Caco-2 (cell line): ENCODE results near the gene VSTM2L. TPM values are rescaled to one million over a fixed set of nuclear protein-coding genes. Genes with fewer than 3 reads are reported as not detected.

Experiments used
- BruUV-seq: library from RNA; stranded (reverse); fragments of 400-500 nt; replicated peaks from 2 replicates; lab custom pipeline; 2021; lab: Mats Ljungman, UMichigan
- CTCF ChIA-PET: fragments of 300-600 bp; sonication (Branson Sonifier 250); formaldehyde crosslinking; loops from one replicate; lab custom pipeline; 2022; ENCODE audit warnings: antibody characterized with exemption; lab: Charles Lee
- POLR2A ChIA-PET: fragments of 300-600 bp; sonication (Branson Sonifier 250); formaldehyde crosslinking; loops from one replicate; lab custom pipeline; 2022; ENCODE audit warnings: antibody characterized with exemption; lab: Charles Lee
- DNase-seq, 2 experiments: peaks; one replicate each; pipeline versions ENCODE4 v3.0.0 to v3.0.0-alpha.2; 2020 to 2022
- H3K27me3 ChIP-seq: replicated peaks from 2 replicates; pipeline ENCODE4 v1.6.0; 2011; ENCODE audit warnings: low read length; ENCODE audit not compliant: control insufficient read depth, insufficient read depth
- H3K36me3 ChIP-seq: 2 replicates; pipeline ENCODE4 v1.5.1; 2011; ENCODE audit warnings: low read length; ENCODE audit not compliant: control insufficient read depth, insufficient read depth
- H3K4me1 ChIP-seq: fragments of 250-450 bp; sonication (Bioruptor Pico); 2 replicates; pipeline ENCODE4 v1.5.1; 2020; ENCODE audit warnings: mild to moderate bottlenecking
- H3K4me3 ChIP-seq: 2 replicates; pipeline ENCODE4 v1.5.1; 2011; ENCODE audit warnings: low read depth, mild to moderate bottlenecking, control low read depth, low read length
- H3K9me3 ChIP-seq: fragments of 250-450 bp; sonication (Bioruptor Pico); 2 replicates; pipeline ENCODE4 v1.5.1; 2020; ENCODE audit warnings: mild to moderate bottlenecking, moderate library complexity
- H3K27ac Mint-ChIP-seq: one replicate; pipeline ENCODE4 v1.8.0; 2022; ENCODE audit warnings: mixed read lengths; ENCODE audit not compliant: unreplicated experiment
- H3K27me3 Mint-ChIP-seq: one replicate; pipeline ENCODE4 v1.8.0; 2022; ENCODE audit warnings: mixed read lengths; ENCODE audit not compliant: insufficient read depth, unreplicated experiment
- H3K36me3 Mint-ChIP-seq: one replicate; pipeline ENCODE4 v1.8.0; 2022; ENCODE audit warnings: mild to moderate bottlenecking, mixed read lengths; ENCODE audit not compliant: insufficient read depth, unreplicated experiment
- H3K4me1 Mint-ChIP-seq: one replicate; pipeline ENCODE4 v1.8.0; 2022; ENCODE audit warnings: low read depth, mixed read lengths; ENCODE audit not compliant: unreplicated experiment
- H3K4me3 Mint-ChIP-seq: one replicate; pipeline ENCODE4 v1.8.0; 2022; ENCODE audit warnings: mild to moderate bottlenecking, moderate library complexity, mixed read lengths; ENCODE audit not compliant: unreplicated experiment
- H3K9me3 Mint-ChIP-seq: one replicate; pipeline ENCODE4 v1.8.0; 2022; ENCODE audit warnings: mixed read lengths; ENCODE audit not compliant: unreplicated experiment
- intact Hi-C: fragments of 100-400 bp; cut with micrococcal nuclease; formaldehyde crosslinking; loops from one replicate; pipeline ENCODE4 v1.10.0; 2022; ENCODE audit not compliant: unreplicated experiment
- total RNA-seq: library from RNA; stranded (reverse); gene quantifications from 2 replicates; pipeline ENCODE4 v1.2.3, GENCODE V29; 2022
- TF ChIP-seq, protein P1 (sequence below), 2 experiments: fragments of 200-600 bp in 1 of 2; IDR thresholded peaks; 1 replicate in 1 of 2; 2 replicates in 1 of 2; pipeline versions ENCODE4 v1.5.1 to v1.8.0; 2011 to 2022; ENCODE audit warnings: antibody characterized with exemption in 1 of 2, control low read depth in 1 of 2, inconsistent platforms in 1 of 2, low read depth in 1 of 2, low read length in 1 of 2, mild to moderate bottlenecking in 1 of 2, moderate library complexity in 1 of 2; ENCODE audit not compliant: insufficient read depth in 1 of 2, severe bottlenecking in 1 of 2, unreplicated experiment in 1 of 2

VSTM2L gene
- total RNA-seq, 1 experiment from 2014 or later = not detected

DNA sequence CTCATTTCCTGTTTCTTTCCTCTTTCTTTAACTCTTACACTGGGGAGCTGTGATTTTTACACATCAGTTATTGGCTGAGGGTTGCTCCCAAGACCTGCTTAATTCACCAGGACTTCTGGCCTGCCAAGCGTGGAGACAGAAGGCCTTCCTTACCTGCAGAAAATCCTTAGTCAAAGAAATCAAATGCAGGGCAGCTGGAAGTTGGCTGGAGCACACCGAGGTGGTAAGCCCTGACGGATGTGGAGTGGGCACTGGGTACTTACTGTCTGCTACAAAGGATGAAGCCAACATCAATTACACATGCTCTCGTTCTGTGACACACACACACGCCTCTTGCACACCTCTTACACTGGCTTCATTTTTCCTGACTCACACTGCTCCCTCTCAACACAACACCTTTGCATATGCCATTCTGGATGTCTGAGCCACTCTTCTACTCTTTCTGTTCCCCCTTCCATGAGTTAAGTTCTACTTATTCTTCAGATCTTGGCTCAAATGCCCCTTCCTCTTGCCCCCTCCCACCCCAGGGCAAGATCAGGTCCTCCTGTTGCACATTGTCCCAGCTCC lies 68.7 kb downstream of the VSTM2L start:
- intact Hi-C loops = no loop called here
- BruUV-seq = no TSS peak
- CTCF ChIA-PET = interaction anchor here (1.0 kb wide), 1 partner anchor 21 kb away, joined by 5 read pairs; no protein-coding TSS in a partner anchor
- H3K27me3 Mint-ChIP-seq = no peaks in the 10 kb centered on the region
- H3K36me3 Mint-ChIP-seq = no peaks in the 10 kb centered on the region
- TF ChIP-seq, protein P1, sequence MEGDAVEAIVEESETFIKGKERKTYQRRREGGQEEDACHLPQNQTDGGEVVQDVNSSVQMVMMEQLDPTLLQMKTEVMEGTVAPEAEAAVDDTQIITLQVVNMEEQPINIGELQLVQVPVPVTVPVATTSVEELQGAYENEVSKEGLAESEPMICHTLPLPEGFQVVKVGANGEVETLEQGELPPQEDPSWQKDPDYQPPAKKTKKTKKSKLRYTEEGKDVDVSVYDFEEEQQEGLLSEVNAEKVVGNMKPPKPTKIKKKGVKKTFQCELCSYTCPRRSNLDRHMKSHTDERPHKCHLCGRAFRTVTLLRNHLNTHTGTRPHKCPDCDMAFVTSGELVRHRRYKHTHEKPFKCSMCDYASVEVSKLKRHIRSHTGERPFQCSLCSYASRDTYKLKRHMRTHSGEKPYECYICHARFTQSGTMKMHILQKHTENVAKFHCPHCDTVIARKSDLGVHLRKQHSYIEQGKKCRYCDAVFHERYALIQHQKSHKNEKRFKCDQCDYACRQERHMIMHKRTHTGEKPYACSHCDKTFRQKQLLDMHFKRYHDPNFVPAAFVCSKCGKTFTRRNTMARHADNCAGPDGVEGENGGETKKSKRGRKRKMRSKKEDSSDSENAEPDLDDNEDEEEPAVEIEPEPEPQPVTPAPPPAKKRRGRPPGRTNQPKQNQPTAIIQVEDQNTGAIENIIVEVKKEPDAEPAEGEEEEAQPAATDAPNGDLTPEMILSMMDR (IDR thresholded peaks at IDR 0.05; ENCODE audit: insufficient read depth in 1 of 2, low read depth in 1 of 2, low read length in 1 of 2, severe bottlenecking in 1 of 2, unreplicated experiment in 1 of 2) = no peak
- DNase-seq = peak in 1 of 2 experiments; percentile 28
- no peak overlapping the region for H3K27ac Mint-ChIP-seq
- no peak overlapping the region for H3K4me3 Mint-ChIP-seq
- POLR2A ChIA-PET = interaction anchor here (0.5 to 0.6 kb wide), 2 partner anchors 9 to 36 kb away, joined by 3 to 4 read pairs; no protein-coding TSS in a partner anchor
- H3K9me3 Mint-ChIP-seq = peaks cover 1% of the 10 kb centered on the region
- H3K4me1 ChIP-seq = no peaks in the 10 kb centered on the region
- no peaks in the 10 kb centered on the region for H3K4me1 Mint-ChIP-seq
- H3K36me3 ChIP-seq = no peaks in the 10 kb centered on the region
- peaks cover 8% of the 10 kb centered on the region for H3K9me3 ChIP-seq
- no peaks in the 10 kb centered on the region for H3K27me3 ChIP-seq
- H3K4me3 ChIP-seq = no peak overlapping the region

DNA sequence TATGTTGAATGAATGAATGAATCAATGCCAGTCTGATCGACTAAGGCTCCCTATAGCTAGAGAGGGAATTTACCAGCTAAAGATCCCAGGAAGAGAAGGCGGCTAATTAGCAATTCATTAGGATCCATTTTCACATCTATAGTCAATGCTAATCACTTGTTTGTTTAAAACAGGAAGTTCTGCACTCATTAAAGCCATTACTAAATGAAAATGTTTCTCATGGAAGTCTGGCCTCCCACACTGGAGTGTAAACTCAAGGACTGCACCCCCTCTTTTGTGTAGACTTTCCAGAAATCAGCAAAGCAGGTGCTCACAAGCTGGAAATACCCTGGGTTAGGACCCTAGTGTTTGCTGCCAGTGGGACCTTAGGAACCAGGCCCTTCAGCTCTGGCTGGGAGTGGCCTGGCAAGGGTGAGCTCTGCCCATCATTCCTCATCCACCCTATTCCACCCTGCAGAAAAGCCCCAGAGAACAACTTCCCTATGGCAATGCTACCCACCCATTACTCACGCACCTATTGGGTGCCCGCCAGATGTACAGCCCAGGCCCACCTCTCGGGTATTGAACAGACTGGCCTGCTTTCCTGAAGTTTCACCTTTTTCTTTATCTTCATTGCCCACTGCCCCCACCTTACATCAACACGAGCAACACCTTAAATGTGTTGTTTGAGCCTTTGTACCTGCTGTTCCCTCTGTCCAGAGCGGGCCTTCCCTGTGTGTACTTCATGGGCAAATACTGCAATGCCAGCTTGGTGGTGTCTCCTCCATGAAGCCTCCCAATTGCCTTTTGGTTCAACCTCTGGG lies 69.5 kb downstream of the VSTM2L start:
- POLR2A ChIA-PET = no interaction called here
- peaks cover 8% of the 10 kb centered on the region for H3K9me3 ChIP-seq
- H3K36me3 Mint-ChIP-seq = no peaks in the 10 kb centered on the region
- H3K9me3 Mint-ChIP-seq = no peaks in the 10 kb centered on the region
- CTCF ChIA-PET = interaction anchor here (1.0 kb wide), 1 partner anchor 20 kb away, joined by 5 read pairs; no protein-coding TSS in a partner anchor
- H3K36me3 ChIP-seq = no peaks in the 10 kb centered on the region
- no peaks in the 10 kb centered on the region for H3K27me3 Mint-ChIP-seq
- no peak overlapping the region for H3K4me3 Mint-ChIP-seq
- TF ChIP-seq, protein P1 (IDR thresholded peaks at IDR 0.05; ENCODE audit: insufficient read depth in 1 of 2, low read depth in 1 of 2, low read length in 1 of 2, severe bottlenecking in 1 of 2, unreplicated experiment in 1 of 2) = no peak
- no peak overlapping the region for H3K27ac Mint-ChIP-seq
- no peaks in the 10 kb centered on the region for H3K27me3 ChIP-seq
- intact Hi-C loops = no loop called here
- H3K4me1 ChIP-seq = no peaks in the 10 kb centered on the region
- DNase-seq = peak in 1 of 2 experiments; percentile 21
- no TSS peak for BruUV-seq
- H3K4me3 ChIP-seq = no peak overlapping the region
- H3K4me1 Mint-ChIP-seq = no peaks in the 10 kb centered on the region

DNA sequence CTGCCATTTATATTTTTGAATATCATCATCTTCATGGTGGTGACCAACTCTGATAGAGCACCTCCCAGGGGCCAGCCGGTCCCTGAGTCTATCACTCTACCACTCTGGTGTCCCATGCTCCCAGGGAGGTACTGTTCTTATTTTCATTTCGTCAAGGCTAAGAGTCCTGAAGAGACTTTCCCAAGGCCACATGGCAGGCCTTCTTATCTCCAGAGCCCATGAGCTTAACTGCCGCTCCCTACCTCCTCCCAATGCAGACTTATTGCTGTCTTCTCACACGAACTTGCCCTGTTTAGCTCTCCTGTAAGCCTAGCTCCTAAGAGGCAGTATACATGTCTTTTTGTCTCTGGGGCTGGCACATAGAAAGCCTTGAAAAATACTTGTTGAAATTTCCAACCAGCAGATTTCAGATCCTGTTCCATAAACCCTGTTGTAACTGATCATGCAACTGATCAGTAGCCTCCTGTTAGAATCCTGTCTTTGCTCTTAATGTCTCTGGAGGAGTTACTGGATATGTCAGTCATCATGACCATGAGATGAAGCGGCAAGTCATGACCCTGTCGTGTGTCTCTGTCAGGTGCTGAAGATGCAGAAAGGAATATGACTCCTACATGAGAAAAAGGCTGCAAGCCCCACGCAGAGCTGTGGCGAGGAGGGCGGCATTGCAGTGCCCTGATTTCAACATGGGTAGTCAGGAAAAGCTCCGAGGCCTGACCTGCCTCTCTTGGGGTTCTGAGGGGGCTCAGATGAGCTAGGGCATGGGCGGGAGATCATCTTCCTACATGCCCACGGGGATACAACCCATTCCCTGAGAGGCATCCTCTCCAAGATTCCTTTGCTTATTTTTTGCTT lies 70.4 kb downstream of the VSTM2L start:
- BruUV-seq = no TSS peak
- TF ChIP-seq, protein P1 (IDR thresholded peaks at IDR 0.05; ENCODE audit: insufficient read depth in 1 of 2, low read depth in 1 of 2, low read length in 1 of 2, severe bottlenecking in 1 of 2, unreplicated experiment in 1 of 2) = no peak
- no peaks in the 10 kb centered on the region for H3K27me3 Mint-ChIP-seq
- POLR2A ChIA-PET = no interaction called here
- no peaks in the 10 kb centered on the region for H3K36me3 ChIP-seq
- no peaks in the 10 kb centered on the region for H3K4me1 ChIP-seq
- no peak overlapping the region for H3K4me3 ChIP-seq
- DNase-seq = peak in 1 of 2 experiments; percentile 27
- no peak overlapping the region for H3K4me3 Mint-ChIP-seq
- no peaks in the 10 kb centered on the region for H3K9me3 Mint-ChIP-seq
- H3K36me3 Mint-ChIP-seq = no peaks in the 10 kb centered on the region
- no peaks in the 10 kb centered on the region for H3K4me1 Mint-ChIP-seq
- intact Hi-C loops = no loop called here
- no peak overlapping the region for H3K27ac Mint-ChIP-seq
- H3K27me3 ChIP-seq = no peaks in the 10 kb centered on the region
- CTCF ChIA-PET = interaction anchor here (0.7 kb wide), 1 partner anchor 32 kb away, joined by 5 read pairs; no protein-coding TSS in a partner anchor
- peaks cover 3% of the 10 kb centered on the region; the same call in 1 of the 2 replicates for H3K9me3 ChIP-seq
